Stimulated activated CD4-positive, alpha-beta T cell treated with anti-CD3 and anti-CD28 coated beads, Interleukin-1b, Interleukin-23, amount 100 ng/mL, for 1 hour (primary cell): ENCODE data around the gene TRPM2.

Experiments used
- DNase-seq, 2 donors: peaks; one replicate each; pipeline ENCODE4 v3.0.0-alpha.2; 2020; ENCODE audit warnings: low read depth in 2 of 2

The TRPM2 gene

DNA sequence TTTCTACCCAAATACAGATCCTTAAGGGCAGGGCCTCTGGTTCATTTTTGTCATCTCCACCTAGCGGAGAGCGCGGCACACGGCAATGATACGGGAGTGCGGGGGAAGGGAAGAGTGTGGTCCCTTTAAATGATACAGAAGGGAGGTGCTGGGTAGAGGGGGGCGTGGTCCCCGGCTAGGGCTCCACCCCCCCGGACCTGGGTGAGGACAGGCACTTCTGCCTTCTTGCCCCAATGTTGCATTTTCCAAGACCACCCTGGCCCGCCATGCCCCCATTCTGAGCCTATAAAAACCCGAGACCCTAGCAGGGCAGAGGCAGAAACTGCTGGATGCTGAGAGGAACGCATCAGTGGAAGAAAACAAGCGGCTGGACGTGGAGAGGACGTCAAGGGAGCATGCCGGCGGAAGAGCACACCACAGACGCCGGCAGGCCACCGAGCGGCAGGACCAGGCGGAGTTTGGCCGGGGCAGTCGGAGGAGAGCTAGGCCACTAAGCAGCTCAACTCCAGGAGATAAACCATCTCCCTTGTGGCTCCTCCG, 131.9 kb downstream of the TRPM2 start:
- DNase-seq, result peak in 1 of 2 donors; percentile 28

- DNase-seq, result no peak
Observed at GRCh38 chr21:44485796-44486195, 132.4 kb downstream of the TRPM2 start.

DNA sequence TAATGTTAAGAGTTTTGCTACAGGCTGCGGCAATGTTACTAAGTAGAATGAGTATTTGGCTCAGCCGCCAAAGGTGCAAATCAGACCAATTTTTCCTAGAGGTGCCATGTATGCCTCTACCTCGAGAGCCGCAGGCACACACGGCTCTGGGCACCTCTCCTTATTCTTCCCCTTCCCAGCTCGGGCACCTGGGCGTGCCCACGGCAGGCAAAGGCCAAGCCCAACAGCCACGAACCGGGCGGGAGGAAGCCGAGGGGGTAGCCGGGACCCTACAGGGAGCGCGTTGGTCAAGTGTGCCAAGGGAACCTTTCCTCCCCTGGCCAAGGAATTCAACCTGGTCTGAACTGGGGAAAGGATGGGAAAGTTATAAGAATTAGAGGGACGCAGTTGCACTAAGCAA, 132.9 kb downstream of the TRPM2 start:
- DNase-seq, result no peak

- DNase-seq, result peak in 1 of 2 donors; percentile 24
Observed at GRCh38 chr21:44487831-44488230, 134.4 kb downstream of the TRPM2 start.

- no peak for DNase-seq
Observed at GRCh38 chr21:44489962-44490361, 136.5 kb downstream of the TRPM2 start.

- DNase-seq, result no peak
Observed at GRCh38 chr21:44490405-44490804, 137.0 kb downstream of the TRPM2 start.

DNA sequence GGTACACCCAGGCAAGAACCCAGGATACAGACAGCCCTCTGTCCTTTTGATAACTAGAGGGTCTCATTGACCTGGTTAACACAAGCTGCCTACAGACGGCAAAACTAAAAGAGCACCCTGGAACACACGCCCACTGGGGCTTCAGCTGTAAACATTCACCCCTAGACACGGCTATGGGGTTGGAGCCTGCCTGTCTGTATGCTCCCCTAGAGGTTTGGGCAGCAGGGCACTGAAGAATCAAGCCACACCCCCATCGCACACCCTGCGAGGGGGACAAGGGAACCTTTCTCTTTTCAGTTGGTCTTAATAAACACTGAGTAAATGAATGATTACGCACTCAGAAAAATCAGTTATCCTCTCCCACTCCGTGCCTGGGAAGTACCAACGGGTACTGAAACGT, 137.4 kb downstream of the TRPM2 start:
- no peak for DNase-seq
